ENCODE measurements around the gene IQGAP2.
"Not testable (repeated sequence)": the region's sequence is repeated elsewhere in the genome, so short reads cannot be mapped to it uniquely, and the experiment has no call there.

IQGAP2 gene

DNA sequence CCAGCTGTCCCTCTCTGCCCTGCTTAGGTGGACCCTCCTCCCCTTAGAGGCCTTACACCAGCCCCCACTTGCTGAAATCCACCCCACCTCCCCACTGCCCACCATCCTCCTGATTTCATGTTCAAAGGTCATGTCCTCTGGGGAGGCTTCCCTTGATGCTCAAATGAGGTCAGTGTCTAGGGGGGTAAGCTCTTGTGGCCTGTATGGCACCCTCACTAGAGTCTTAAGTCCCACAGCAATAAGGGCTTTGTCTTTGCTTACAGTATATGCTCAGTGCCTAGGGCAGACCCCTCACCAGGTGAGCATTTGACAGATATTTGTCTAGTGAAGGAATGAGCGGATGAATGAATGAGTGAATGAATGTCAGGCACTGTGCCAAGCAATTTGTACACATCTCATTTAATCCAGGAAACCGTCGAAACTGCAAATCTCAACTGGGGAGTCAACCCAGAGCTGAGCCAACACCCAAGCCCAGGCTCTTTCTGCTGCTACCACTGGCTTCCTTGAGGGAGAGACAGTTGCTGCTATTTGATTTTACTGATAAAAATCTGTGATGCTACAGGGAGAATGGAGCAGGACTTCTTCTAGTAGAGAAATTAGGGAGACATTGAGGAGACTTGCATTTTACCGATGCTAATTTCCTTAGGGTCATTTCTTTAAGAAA is 101.9 kb downstream of the IQGAP2 start:
- DNase-seq (ENCODE audit: low read depth) = no peak

DNA sequence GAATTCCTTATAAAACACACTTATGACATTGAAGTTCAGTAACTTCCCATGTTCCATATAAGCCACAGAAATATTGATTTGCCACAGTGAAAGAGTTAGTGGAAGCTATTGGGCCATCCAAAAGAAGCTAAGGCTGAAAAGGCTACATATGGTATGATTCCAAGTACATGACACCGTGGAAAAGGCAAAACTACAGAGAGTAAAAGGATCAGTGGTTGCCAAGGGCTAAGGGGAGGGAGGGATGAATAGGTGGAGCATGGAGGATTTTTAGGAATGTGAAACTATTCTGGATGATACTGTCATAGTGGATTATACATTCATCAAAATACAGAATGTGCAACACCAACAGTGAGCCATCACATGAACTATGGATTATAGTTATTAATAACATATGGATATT is 110.4 kb downstream of the IQGAP2 start:
- DNase-seq (ENCODE audit: low read depth) = no peak

DNA sequence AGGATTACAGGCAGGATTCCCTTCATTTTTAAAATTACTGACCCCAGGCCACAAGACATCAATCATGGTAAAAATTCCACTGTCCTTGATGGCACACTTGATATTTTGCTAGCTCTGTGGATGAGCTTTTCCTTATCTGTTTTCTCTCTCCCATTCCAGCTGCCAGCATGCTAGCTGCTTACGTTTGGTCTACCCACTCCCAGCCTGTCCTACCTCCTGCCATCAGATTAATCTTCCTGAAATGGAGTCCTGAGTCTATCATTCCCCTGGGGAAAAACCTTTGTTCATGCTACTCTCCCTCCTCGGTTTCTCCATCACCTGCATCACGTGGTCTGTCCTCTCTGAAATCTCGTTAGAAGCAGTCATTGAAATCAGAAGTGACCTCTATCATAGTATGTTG is 111.2 kb downstream of the IQGAP2 start:
- DNase-seq (ENCODE audit: low read depth) = no peak

DNA sequence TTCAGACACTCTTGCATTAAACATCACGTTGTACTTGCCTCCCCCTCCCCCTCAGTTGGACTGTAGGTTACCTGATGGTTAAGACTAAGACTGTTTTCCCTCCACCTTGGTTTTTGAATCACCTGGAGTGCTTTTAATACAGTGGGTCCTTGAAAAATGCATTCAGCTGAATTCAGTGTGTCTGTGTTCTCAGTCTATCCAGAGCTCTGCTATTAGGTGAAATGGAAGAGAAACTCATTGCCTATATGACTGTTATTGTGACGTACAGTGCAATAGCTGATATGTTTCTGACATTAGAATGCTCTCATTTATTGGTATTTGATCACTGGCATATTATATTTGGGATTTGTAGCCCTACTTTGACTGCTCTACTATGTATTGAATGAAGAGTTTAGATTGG is 111.6 kb downstream of the IQGAP2 start:
- no peak for DNase-seq (ENCODE audit: low read depth)

DNA sequence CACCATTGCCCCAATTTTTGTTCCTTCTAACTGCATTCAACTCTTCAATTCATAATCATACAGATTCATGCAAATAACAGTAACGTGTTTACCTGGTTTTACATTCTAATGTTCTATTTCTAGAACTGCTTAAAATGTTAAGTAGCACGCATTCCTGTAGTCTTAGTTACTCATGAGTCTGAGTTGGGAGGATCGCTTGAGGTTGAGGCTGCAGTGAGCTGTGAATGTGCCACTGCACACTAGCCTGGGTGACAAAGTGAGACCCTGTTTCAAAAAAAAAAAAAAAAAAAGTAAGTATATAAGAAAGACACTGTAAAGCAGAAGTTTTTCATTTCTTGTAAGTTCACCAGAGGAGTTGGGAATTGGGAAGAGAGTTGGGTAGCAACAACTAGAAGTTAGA is 114.2 kb downstream of the IQGAP2 start:
- no peak for DNase-seq (ENCODE audit: low read depth)

DNA sequence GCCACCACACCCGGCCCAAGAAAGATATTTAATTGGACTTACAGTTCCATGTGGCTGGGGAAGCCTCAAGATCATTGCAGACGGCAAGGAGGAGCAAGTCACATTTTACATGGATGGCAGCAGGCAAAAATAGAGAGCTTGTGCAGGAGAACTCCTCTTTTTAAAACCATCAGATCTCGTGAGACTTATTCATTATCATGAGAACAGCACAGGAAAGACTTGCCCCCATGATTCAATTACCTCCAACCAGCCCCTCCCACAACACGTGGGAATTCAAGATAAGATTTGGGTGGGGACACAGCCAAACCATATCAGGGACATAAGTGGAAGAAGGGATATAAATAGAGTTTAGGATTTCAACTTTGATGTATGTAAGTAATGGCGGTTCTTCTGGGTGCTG is 115.2 kb downstream of the IQGAP2 start:
- DNase-seq (ENCODE audit: low read depth) = not testable (repeated sequence)

DNA sequence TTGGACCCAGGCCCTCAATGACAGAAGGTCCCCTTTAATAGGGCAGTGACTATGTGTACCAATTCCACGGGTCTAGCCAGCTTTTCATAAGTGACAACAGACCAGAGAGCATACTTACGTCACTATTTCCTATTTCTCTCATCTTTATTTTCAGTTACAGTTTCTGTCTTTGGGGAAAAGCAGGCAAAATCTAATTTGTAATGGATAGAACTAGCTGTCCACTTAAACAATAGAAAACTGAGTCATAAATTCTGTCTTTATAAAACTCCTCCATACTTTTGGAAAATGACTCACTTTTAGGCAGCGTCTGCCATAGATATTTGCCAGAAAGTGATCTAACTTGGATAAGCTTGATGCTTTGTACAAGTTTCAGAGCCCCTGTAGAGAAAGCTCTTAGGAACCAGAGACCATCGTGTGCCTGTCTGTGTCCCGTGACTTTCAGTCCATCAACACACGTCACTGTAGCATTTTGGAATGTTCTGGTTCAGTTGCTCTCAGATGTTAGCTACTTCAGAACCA is 118.2 kb downstream of the IQGAP2 start:
- no peak for DNase-seq (ENCODE audit: low read depth)

DNA sequence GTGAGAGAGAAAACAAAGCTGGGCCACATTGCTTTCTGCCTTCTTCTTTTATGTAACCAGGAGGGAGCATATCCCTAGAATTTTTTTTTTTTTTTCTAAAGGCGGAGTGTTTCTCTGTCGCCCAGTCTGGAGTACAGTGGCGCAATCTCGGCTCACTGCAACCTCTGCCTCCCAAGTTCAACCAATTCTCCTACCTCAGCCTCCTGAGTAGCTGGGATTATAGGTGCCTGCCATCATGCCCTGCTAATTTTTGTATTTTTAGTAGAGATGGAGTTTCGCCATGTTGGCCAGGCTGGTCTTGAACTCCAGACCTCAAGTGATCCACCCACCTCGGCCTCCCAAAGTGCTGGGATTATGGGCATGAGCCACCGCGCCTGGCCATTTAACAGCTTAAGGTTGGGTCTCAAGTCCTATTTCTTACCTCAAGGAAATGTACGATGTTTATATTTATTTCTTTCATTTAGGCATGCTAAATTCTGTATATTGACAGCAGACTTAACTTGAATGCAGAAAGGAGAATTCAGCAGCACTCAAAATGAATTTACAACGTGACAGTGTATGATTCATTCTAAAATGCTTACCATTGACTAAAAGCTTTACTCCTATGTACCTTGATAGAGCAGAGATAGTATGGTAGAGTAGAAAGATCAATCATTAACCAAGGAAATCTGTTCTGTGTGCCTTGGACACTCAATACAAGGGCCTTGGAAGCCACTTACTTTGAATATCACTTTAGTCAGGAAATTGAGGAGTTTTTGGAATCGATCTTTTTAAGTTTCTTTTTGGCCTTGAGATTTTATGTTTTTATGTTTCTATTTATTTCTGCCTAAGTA is 119.2 kb downstream of the IQGAP2 start:
- DNase-seq (ENCODE audit: low read depth) = no peak

DNA sequence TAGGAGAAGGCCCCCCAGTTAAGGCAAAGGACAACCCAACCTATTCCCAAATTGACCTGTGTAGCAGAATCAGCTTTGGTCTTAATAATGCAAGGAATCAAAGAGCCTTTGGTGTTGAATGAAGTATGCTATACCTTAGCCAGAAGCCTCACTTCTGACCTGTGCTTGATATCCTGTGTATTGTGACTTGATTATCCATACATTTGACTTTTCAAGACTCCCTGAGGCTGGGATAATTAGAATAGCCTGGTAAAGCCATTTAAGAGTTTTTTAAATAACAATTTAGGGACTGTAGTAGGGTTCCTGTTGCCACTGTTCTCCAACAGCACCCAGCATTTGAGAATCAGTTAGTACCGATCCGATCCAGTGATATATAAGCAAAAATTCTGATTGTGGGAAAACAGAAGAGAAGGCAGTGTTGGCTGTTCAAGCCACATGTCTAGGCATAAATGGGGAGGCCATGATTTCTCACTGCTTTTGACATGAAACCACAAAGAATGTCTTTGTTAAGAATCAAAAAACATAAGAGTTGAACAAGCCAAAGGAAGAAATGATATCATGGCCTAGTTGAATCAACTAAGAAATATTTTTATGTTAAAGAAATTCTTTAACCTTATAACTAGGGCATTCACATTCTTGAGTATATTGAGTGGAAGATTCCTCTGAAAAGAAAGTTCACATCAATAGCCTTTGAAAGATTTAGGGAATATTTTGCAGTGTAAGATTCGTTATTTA is 121.2 kb downstream of the IQGAP2 start:
- no peak for DNase-seq (ENCODE audit: low read depth)

DNA sequence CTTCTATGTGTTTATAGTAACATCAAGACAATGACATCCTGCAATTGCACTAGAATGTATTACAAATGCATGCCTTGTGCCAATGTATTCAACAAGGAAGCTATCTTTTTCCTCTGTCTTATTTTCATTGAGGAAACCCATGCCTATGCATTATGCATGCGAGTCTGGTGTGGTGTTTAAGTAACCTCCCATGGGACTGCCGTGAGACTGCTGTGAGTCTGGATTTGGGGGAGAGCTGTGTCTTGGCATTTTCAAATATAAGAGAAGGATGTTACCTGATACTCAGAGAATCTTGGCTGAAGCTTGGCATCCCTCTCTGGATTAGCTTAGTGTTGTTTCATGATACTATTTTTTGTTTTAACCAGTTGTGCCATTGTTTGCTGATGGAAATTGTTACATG is 121.8 kb downstream of the IQGAP2 start:
- DNase-seq (ENCODE audit: low read depth) = no peak

DNA sequence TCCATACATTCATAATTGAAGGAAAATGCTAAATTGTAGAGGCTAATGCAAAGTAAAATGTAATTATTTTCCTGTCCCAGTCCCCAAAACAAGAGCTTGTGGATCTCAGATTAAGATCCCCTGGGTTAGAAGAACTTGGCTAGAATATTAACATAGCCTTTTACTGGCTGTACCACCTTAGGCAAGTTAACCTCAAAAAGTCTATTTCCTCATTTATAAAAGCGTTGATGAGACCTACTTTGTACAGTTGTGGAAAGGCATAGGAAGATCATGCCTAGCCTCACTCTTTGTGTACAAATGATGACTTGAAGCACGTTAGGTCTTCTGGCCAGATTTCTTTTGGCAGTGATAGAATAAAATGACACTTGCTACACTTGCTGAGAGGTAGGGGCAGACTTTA is 122.9 kb downstream of the IQGAP2 start:
- no peak for DNase-seq (ENCODE audit: low read depth)

DNA sequence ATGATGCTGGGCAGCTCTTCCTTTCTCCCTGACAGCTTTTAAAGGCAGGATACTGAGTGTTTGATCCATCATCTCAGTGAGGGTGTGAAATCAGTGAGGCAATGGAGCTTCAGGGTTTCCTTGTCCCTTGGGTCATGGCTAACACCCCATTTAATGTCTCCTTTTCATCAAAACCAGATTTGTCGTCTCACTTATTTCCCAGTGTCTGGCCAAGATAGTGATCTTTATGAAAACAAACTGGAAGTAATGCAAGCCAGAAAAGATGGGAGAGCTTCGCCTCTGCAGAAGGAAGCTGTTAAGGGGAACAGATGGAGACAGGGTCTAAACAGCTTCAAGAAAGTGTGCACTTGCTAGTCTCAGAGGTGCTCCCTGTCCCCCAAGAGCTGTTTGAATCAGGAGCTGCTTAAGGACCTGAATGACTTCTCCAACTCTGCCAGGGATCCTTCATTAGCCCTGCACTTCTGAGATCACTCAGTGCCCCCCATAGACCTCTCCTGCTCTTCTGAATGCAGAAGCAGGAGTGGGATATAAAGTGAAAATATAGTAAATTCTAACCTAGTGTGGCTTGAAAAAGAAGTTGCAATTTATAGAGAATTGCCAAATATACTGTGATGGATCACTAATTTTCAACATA is 124.0 kb downstream of the IQGAP2 start:
- no peak for DNase-seq (ENCODE audit: low read depth)

DNA sequence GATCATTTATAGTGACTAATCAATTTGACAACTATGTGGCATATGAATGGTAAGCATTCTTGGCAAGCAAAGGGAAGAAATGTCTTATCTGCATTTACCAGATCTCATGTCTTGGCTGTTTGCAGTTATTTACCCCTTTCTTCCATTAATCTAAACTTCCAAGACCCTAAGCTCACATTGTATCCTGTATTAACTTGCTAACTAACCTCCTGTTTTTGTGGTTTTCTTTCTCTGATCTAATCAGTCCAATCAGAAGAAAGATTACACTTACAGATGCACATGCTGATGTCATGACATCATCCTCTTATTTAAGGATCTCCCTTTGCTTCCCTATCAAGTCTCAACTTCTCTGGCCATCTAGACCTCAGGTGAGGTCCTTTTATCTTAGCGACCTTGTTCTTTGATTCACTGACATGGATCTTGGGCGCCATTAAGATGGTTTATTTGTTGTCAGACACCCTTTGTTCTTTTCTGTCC is 124.6 kb downstream of the IQGAP2 start:
- no peak for DNase-seq (ENCODE audit: low read depth)

DNA sequence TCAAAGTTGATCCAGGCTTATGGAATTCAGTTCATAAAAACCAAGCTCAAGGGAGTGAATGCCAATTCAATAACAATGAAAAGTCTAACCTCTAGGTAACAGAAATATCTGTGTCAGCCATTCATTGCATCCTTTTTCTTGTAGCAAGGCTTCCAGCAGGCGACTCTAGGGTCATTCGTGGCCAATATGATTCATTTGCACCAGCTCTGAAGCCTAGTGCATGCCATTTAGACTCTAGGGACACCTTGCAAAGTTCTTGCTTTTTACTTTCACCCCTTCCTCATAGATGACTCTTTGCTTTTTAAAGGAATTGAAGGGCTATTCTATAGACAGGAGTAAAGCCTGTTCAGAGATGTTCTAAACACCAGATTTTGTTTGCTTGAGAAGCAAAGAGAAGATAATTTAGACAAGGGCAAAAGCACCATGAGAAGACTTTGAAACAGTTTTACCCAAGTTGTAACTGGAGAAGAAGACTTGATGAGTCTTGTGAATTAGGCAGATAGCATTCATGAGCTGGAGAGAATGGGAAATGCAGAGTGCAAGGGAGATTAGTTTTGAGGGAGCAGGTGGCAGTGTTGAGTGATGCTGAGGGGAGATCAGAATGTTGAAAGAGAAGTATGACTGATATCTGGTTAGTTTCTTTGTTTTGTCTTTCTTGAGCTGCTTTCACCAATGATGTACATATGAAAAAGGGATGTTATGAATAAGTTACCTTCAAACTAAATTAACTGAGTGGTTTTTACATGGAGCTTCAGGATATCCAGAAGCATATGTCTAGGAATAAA is 125.7 kb downstream of the IQGAP2 start:
- no peak for DNase-seq (ENCODE audit: low read depth)

DNA sequence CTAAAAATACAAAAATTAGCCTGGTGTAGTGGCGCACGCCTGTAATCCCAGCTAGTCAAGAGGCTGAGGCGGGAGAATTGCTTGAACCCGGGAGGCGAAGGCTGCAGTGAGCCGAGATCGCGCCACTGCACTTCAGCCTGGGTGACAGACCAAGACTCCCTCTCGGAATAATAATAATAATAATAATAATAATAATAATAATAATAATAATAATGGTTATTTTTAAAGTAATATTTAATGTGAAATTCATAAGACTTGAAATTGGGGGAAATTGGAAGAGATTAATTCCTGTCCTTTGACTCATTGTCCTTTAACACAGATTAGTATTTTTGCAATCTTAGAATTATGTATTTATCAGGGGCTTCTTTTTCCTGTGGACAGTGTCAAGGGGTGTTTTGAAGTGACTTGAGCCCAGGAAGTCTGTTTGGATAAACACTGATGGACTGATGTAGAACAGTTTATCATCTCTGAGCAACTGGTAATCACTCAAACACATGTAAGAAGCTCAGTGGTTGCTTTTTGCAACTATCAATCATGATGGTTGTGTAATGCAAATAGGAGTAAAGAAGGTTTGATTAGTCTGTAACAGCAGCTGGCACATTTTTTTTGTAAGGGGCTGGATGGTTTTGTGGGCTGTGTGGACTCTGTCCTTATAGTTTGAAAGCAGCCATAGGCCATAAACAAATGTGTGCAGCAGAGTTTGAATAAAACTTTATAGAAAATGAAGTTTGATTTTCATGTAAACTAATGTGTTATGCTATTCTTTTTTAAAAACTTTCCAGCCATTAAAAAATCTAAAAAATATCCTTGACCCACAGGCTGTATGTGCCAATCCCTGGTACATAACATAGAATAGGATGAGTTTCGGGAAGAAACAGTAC is 126.6 kb downstream of the IQGAP2 start:
- DNase-seq (ENCODE audit: low read depth) = no peak

DNA sequence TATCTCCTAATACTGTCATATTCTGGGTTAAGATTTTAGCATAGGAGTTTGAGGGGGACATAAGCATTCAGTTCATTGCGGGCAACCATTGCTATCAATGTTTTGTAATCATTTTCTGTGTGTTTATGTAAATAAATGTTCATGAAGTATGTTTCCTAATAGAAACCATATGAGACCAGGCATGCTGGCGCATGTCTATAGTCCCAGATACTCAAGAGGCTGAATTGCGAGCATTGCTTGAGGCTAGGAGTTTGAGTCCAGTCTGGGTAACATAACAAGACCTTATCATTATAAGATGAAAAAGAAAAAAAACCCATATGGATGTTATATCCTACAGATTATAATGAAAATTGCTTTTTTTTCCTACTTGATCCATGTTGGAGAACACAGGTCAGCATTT is 129.0 kb downstream of the IQGAP2 start:
- DNase-seq (ENCODE audit: low read depth) = no peak

DNA sequence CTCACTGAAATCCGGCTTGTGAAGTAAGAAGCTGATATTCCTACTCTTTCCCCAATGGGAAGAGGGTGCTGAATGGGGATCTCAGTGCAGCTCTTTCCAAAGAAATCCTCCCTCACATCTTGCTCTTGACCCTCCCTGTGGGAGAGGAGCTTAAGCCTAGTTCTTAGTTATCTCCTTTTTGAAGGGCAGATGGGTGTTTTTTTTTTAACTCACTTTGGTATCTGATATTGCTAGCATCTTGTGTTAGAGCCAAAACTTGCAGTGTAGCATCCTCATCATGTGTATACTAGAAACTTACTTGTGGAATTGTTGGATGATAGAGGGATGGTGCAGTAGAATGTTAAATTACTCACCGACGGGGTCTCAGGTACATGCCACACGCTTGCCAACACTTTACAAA is 129.9 kb downstream of the IQGAP2 start:
- DNase-seq (ENCODE audit: low read depth) = no peak

DNA sequence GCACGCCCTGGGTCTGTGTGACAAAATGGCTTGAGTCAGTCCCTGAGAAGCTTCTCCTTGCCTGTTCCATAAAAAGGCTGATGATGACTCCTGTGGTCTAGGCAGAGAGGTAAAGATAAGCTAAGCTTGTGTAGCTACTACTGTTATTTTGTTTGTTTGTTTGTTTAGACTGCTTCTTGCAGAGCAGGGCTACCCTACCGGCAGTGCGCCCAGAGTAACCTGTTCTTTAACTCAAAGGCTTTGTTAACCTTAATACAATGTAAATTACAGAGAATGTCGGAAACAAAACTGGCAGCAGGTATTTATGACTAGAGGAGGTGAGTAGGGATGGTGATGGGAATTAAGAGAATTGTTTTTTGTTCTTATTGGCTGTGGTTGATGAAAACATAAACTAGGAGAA is 132.5 kb downstream of the IQGAP2 start:
- no peak for DNase-seq (ENCODE audit: low read depth)

DNA sequence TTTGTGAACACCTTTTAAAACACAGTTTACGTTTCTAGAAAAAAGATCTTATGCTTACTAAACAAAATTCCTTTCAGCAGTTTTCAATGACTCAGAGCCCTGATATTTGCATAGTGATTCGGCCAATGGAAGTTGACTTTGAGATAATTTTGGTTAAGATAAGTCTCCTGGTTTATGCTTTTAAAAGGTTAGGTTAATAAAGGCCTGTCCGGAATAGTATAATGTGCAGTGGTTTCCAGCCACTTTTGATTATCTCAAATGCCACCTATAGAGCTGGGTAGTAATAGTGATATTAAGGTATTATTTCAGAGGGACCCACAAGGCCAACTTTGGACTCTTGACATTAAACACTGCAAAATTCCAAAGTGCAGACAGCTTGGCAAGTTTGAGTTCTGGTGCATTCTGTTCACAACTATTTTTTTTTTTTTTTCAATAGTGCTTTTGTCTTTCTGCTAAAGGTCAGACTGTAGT is 134.0 kb downstream of the IQGAP2 start:
- no peak for DNase-seq (ENCODE audit: low read depth)

DNA sequence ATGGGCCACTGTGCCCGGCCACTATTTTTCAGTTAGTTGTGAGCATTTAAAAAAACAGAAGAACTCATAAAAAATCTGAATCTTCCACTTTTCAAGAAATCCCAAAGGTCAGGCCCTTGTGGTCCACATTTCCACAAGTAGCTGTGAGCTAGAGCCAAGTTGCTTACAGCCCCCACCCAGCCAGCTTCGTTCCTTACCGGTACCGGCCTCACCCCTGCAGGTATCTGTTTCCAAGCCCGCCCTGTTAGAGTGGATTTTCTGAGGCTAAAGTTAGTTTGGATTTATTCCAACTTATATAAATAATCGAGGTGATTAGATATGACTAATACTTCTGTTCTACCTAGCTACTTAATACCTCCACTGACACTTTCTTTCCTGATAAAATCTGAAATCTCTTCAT is 139.2 kb downstream of the IQGAP2 start:
- DNase-seq (ENCODE audit: low read depth) = no peak

Data from T follicular helper cell (primary cell).